Measurements from ENCODE around the gene ZDHHC11. TPM values are rescaled to one million over a fixed set of nuclear protein-coding genes. Genes with fewer than 3 reads are reported as not detected.
"Not testable (repeated sequence)": the region's sequence is repeated elsewhere in the genome, so short reads cannot be mapped to it uniquely, and the experiment has no call there.

Gene ZDHHC11
- total RNA-seq, 1 donor from 2014 or later: not detected

GRCh38 chr5:775961-776861 is 74.6 kb downstream of the ZDHHC11 start:
- intact Hi-C loops (cut with DNase I): no loop called here

GRCh38 chr5:775595-775960 is 75.2 kb downstream of the ZDHHC11 start:
- H3K4me1 ChIP-seq; H3K27ac ChIP-seq; H3K9me3 ChIP-seq; H3K36me3 ChIP-seq; H3K27me3 ChIP-seq; H3K4me3 ChIP-seq; DNase-seq (ENCODE audit: low spot score in 2 of 2); intact Hi-C loops (cut with DNase I): not testable (repeated sequence)

More at GRCh38 chr5:775961-776861, 74.6 kb downstream of the ZDHHC11 start:
- peak in 1 of 2 donors; percentile 61 for DNase-seq (ENCODE audit: low spot score in 2 of 2)
- Histone ChIP-seq H3K27ac (no peak overlapping the region), H3K4me3 (no peak overlapping the region), H3K27me3 (no peaks in the 10 kb centered on the region), H3K36me3 (no peaks in the 10 kb centered on the region), H3K4me1 (no peaks in the 10 kb centered on the region), H3K9me3 (no peaks in the 10 kb centered on the region)
- no peak for TF ChIP-seq CTCF (IDR thresholded peaks at IDR 0.05)

GRCh38 chr5:774854-775505 is 75.8 kb downstream of the ZDHHC11 start:
- H3K36me3 ChIP-seq; H3K9me3 ChIP-seq; H3K27ac ChIP-seq; intact Hi-C loops (cut with DNase I); H3K27me3 ChIP-seq; H3K4me1 ChIP-seq; H3K4me3 ChIP-seq: not testable (repeated sequence)
- DNase-seq (ENCODE audit: low spot score in 2 of 2): peak in 1 of 2 donors; percentile 61

- intact Hi-C loops (cut with DNase I); H3K27me3 ChIP-seq; H3K4me3 ChIP-seq; H3K36me3 ChIP-seq; H3K9me3 ChIP-seq; H3K27ac ChIP-seq; H3K4me1 ChIP-seq: not testable (repeated sequence)
- DNase-seq (ENCODE audit: low spot score in 2 of 2): peak in 1 of 2 donors; percentile 7
These were observed 76.5 kb downstream of the ZDHHC11 start for GRCh38 chr5:774304-774703.

- Histone ChIP-seq H3K27me3 (no peaks in the 10 kb centered on the region), H3K4me3 (no peak overlapping the region), H3K4me1 (no peaks in the 10 kb centered on the region), H3K36me3 (no peaks in the 10 kb centered on the region), H3K27ac (no peak overlapping the region), H3K9me3 (no peaks in the 10 kb centered on the region)
- intact Hi-C loops (cut with DNase I): no loop called here
- peak; percentile 9 to 61 for DNase-seq (ENCODE audit: low spot score in 2 of 2)
- TF ChIP-seq CTCF (IDR thresholded peaks at IDR 0.05): no peak
These were observed 77.1 kb downstream of the ZDHHC11 start for GRCh38 chr5:773517-774264.

- H3K4me3 ChIP-seq; H3K36me3 ChIP-seq; H3K9me3 ChIP-seq; H3K27me3 ChIP-seq; H3K27ac ChIP-seq; H3K4me1 ChIP-seq; intact Hi-C loops (cut with DNase I): not testable (repeated sequence)
- peak in 1 of 2 donors; percentile 4 for DNase-seq (ENCODE audit: low spot score in 2 of 2)
These were observed 77.9 kb downstream of the ZDHHC11 start for GRCh38 chr5:772931-773330.

- H3K9me3 ChIP-seq; H3K27ac ChIP-seq; H3K27me3 ChIP-seq; H3K4me1 ChIP-seq; intact Hi-C loops (cut with DNase I); H3K36me3 ChIP-seq; H3K4me3 ChIP-seq: not testable (repeated sequence)
- DNase-seq (ENCODE audit: low spot score in 2 of 2): peak in 1 of 2 donors; percentile 4
These were observed 78.3 kb downstream of the ZDHHC11 start for GRCh38 chr5:772547-772890.

- H3K27ac ChIP-seq; H3K36me3 ChIP-seq; H3K27me3 ChIP-seq; intact Hi-C loops (cut with DNase I); H3K4me1 ChIP-seq; H3K4me3 ChIP-seq; H3K9me3 ChIP-seq: not testable (repeated sequence)
- DNase-seq (ENCODE audit: low spot score in 2 of 2): peak in 1 of 2 donors; percentile 3
These were observed 78.8 kb downstream of the ZDHHC11 start for GRCh38 chr5:771841-772546.

GRCh38 chr5:771087-771781 is 79.6 kb downstream of the ZDHHC11 start:
- H3K27me3 ChIP-seq; H3K36me3 ChIP-seq; H3K9me3 ChIP-seq; H3K4me1 ChIP-seq; intact Hi-C loops (cut with DNase I); H3K4me3 ChIP-seq; H3K27ac ChIP-seq: not testable (repeated sequence)
- DNase-seq (ENCODE audit: low spot score in 2 of 2): peak; percentile 7 to 54

GRCh38 chr5:770585-770984 is 80.2 kb downstream of the ZDHHC11 start:
- H3K27me3 ChIP-seq; intact Hi-C loops (cut with DNase I); H3K9me3 ChIP-seq; H3K4me1 ChIP-seq; H3K4me3 ChIP-seq; H3K27ac ChIP-seq: not testable (repeated sequence)
- peaks cover 8 to 16% of the 10 kb centered on the region in 2 donors for H3K36me3 ChIP-seq
- peak in 1 of 2 donors; percentile 9 for DNase-seq (ENCODE audit: low spot score in 2 of 2)

Data from ascending aorta (tissue), 2 donors.